SU-DHL-6 (cell line): Measurements from ENCODE around the gene RNF113A.

Source experiments
- CTCF ChIP-seq: fragments of 200-600 bp; sonication (generic); IDR thresholded peaks from one replicate; pipeline ENCODE4 v1.5.1; 2017; ENCODE audit warnings: antibody characterized with exemption, mild to moderate bottlenecking, low read length, moderate library complexity; ENCODE audit not compliant: insufficient read depth, poor library complexity, severe bottlenecking
- EZH2phosphoT487 ChIP-seq: fragments of 200-600 bp; sonication (generic), shearing (Covaris generic); conservative IDR thresholded peaks from 2 replicates; pipeline ENCODE4 v1.6.1; 2018; ENCODE audit warnings: mild to moderate bottlenecking, antibody characterized with exemption, low read length, moderate library complexity, mixed read lengths

- TF ChIP-seq CTCF, result no peak
- no peak for TF ChIP-seq EZH2phosphoT487
These were observed 48.5 kb upstream of the RNF113A start for GRCh38 chrX:119919835-119920585.
